ENCODE data around the gene SIX2. TPM values are rescaled to one million over a fixed set of nuclear protein-coding genes. Genes with fewer than 3 reads are reported as not detected.

Gene SIX2
- total and polyA plus RNA-seq, 9 of the 15 experiments (the other 6 are each of a cell fraction or from before 2014, with no cell fraction given), result not detected

DNA sequence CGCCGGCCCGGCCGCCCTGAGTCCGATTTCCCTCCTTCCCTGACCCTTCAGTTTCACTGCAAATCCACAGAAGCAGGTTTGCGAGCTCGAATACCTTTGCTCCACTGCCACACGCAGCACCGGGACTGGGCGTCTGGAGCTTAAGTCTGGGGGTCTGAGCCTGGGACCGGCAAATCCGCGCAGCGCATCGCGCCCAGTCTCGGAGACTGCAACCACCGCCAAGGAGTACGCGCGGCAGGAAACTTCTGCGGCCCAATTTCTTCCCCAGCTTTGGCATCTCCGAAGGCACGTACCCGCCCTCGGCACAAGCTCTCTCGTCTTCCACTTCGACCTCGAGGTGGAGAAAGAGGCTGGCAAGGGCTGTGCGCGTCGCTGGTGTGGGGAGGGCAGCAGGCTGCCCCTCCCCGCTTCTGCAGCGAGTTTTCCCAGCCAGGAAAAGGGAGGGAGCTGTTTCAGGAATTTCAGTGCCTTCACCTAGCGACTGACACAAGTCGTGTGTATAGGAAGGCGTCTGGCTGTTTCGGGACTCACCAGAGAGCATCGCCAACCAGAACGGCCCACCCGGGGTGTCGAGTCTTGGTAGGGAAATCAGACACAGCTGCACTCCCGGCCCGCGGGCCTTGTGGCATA lies 4.6 kb downstream of the SIX2 start (continued):
- TF ChIP-seq, protein P1, sequence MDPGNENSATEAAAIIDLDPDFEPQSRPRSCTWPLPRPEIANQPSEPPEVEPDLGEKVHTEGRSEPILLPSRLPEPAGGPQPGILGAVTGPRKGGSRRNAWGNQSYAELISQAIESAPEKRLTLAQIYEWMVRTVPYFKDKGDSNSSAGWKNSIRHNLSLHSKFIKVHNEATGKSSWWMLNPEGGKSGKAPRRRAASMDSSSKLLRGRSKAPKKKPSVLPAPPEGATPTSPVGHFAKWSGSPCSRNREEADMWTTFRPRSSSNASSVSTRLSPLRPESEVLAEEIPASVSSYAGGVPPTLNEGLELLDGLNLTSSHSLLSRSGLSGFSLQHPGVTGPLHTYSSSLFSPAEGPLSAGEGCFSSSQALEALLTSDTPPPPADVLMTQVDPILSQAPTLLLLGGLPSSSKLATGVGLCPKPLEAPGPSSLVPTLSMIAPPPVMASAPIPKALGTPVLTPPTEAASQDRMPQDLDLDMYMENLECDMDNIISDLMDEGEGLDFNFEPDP (CRISPR knock-in tag; IDR thresholded peaks at IDR 0.05), result no peak
- TF ChIP-seq ZNF57 (CRISPR knock-in tag; IDR thresholded peaks at IDR 0.05), result no peak

DNA sequence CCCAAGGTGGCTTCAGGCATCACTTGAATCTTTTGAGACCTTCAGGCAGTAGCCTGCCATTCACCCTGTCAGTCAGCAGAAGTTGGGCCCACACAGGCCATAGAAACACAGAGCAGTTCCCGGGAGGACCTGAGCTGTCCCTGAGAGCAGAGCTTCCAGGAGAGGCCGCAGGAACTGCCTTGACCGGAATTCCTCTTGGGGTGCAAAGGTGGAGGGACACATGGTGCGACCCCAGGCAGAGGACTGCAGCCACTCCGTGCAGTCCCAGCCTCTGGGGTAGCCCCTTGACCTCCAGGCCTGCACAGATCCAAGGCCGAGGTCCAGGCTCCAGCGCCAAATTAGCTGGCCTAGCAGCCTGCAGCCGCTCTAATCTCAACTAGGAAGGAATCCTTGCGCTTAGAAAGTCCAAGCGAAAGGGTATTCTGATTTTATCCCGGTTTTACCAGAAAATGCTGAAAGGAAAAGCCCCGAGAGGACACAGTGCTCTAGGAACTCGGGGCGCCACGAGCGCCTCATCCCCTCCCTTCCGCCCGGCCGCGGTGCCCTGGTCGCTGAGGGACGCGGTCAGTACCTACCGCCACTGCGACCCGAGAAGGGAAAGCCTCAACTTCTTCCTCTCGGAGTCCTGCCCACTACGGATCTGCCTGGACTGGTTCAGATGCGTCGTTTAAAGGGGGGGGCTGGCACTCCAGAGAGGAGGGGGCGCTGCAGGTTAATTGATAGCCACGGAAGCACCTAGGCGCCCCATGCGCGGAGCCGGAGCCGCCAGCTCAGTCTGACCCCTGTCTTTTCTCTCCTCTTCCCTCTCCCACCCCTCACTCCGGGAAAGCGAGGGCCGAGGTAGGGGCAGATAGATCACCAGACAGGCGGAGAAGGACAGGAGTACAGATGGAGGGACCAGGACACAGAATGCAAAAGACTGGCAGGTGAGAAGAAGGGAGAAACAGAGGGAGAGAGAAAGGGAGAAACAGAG lies 5.4 kb downstream of the SIX2 start:
- Histone ChIP-seq H3K4me1 (replicated peaks in 1 of 2; ENCODE audit: control insufficient read depth in 2 of 2, insufficient read depth in 2 of 2, low read length in 2 of 2) (peaks cover 0 to 19% of the 10 kb centered on the region in 2 experiments; a peak in 1 of 5 replicates), H3K9me3 (replicated peaks; ENCODE audit: control insufficient read depth, insufficient read depth, low read depth, low read length) (no peaks in the 10 kb centered on the region), H3K4me3 (no peak overlapping the region), H3K9ac (ENCODE audit: insufficient read depth in 1 of 2, low read depth in 2 of 2, low read length in 2 of 2) (no peak overlapping the region), H3K36me3 (ENCODE audit: control insufficient read depth, insufficient read depth, low read length) (no peaks in the 10 kb centered on the region), H3K27ac (ENCODE audit: extremely low read depth, low read depth, low read length) (no peak overlapping the region), H4K20me1 (replicated peaks; ENCODE audit: control insufficient read depth, insufficient read depth, low read length) (no peaks in the 10 kb centered on the region), H2AFZ (ENCODE audit: low read depth, low read length) (no peak overlapping the region), H3K79me2 (ENCODE audit: control insufficient read depth, insufficient read depth, low read length) (no peaks in the 10 kb centered on the region), H3K27me3 (ENCODE audit: control insufficient read depth in 2 of 2, insufficient read depth in 2 of 2, low read length in 2 of 2) (peaks cover 59 to 97% of the 10 kb centered on the region in 2 experiments; a peak in 4 of 5 replicates), H3K9me1 (ENCODE audit: control insufficient read depth, insufficient read depth, low read length) (no peaks in the 10 kb centered on the region), H3K4me2 (ENCODE audit: insufficient read depth, low read length) (no peak overlapping the region)
- DNase-seq (ENCODE audit: extremely low read depth in 1 of 4, low spot score in 3 of 4) (no peak), FAIRE-seq (no peak), ATAC-seq (no peak)
- intact Hi-C loops (cut with micrococcal nuclease) (no loop called here), in situ Hi-C loops (cut with MboI) (no loop called here)
- ChIA-PET CTCF (ENCODE audit: low intra/inter-chr PET ratio) (no interaction called here), POLR2A (no interaction called here)
- BruUV-seq (replicated peaks), result no TSS peak
- 6% methylated on average over 38 of the region's 41 CpGs for WGBS (ENCODE audit: insufficient coverage, low coverage, missing lambda C conversion rate)
- no peak for TF ChIP-seq NBN (IDR thresholded peaks at IDR 0.05; ENCODE audit: low read depth)
- TF ChIP-seq ZBTB7A (IDR thresholded peaks at IDR 0.05; ENCODE audit: borderline replicate concordance, control insufficient read depth, low read depth, low read length), result no peak
- no peak for TF ChIP-seq RHOXF2B (CRISPR knock-in tag; conservative IDR thresholded peaks at IDR 0.05)
- TF ChIP-seq NR2F6 (CRISPR knock-in tag; IDR thresholded peaks at IDR 0.05), result no peak
- TF ChIP-seq ASH1L (IDR thresholded peaks at IDR 0.05; ENCODE audit: borderline replicate concordance, low read depth, partially characterized antibody), result no peak
- TF ChIP-seq FOS (IDR thresholded peaks at IDR 0.05; ENCODE audit: extremely low read depth, insufficient read length), result no peak
- no peak for TF ChIP-seq ZNF764 (CRISPR knock-in tag; IDR thresholded peaks at IDR 0.05; ENCODE audit: low read depth)
- TF ChIP-seq HCFC1 (IDR thresholded peaks at IDR 0.05; ENCODE audit: low read depth, low read length), result no peak
- TF ChIP-seq ZNF3 (CRISPR knock-in tag; IDR thresholded peaks at IDR 0.05), result no peak
- TF ChIP-seq, protein P2, sequence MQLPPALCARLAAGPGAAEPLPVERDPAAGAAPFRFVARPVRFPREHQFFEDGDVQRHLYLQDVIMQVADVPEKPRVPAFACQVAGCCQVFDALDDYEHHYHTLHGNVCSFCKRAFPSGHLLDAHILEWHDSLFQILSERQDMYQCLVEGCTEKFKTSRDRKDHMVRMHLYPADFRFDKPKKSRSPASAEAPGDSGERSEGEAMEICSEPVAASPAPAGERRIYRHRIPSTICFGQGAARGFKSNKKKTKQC (CRISPR knock-in tag; IDR thresholded peaks at IDR 0.05), result no peak
- TF ChIP-seq, protein P3, sequence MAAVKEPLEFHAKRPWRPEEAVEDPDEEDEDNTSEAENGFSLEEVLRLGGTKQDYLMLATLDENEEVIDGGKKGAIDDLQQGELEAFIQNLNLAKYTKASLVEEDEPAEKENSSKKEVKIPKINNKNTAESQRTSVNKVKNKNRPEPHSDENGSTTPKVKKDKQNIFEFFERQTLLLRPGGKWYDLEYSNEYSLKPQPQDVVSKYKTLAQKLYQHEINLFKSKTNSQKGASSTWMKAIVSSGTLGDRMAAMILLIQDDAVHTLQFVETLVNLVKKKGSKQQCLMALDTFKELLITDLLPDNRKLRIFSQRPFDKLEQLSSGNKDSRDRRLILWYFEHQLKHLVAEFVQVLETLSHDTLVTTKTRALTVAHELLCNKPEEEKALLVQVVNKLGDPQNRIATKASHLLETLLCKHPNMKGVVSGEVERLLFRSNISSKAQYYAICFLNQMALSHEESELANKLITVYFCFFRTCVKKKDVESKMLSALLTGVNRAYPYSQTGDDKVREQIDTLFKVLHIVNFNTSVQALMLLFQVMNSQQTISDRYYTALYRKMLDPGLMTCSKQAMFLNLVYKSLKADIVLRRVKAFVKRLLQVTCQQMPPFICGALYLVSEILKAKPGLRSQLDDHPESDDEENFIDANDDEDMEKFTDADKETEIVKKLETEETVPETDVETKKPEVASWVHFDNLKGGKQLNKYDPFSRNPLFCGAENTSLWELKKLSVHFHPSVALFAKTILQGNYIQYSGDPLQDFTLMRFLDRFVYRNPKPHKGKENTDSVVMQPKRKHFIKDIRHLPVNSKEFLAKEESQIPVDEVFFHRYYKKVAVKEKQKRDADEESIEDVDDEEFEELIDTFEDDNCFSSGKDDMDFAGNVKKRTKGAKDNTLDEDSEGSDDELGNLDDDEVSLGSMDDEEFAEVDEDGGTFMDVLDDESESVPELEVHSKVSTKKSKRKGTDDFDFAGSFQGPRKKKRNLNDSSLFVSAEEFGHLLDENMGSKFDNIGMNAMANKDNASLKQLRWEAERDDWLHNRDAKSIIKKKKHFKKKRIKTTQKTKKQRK (IDR thresholded peaks at IDR 0.05; ENCODE audit: borderline replicate concordance, low read depth, low read length), result no peak
- TF ChIP-seq HNRNPUL1 (IDR thresholded peaks at IDR 0.05; ENCODE audit: low read length), result no peak

Measured in K562 (cell line).